OCI-LY7 (cell line): ENCODE results near the gene PALLD.
A peak's percentile ranks its signal among the peaks of the same experiment; 100 is the strongest.

Experiments used
- CTCF ChIP-seq: fragments of 200-600 bp; sonication (generic); conservative IDR thresholded peaks from 2 replicates; pipeline ENCODE4 v1.5.1; 2014; ENCODE audit warnings: mild to moderate bottlenecking, antibody characterized with exemption, low read length, moderate library complexity, mixed read lengths
- EZH2phosphoT487 ChIP-seq: fragments of 200-600 bp; sonication (generic); IDR thresholded peaks from 2 replicates; pipeline ENCODE4 v1.6.1; 2018; ENCODE audit warnings: low read depth, borderline replicate concordance, mild to moderate bottlenecking, mixed run types, antibody characterized with exemption, low read length, moderate library complexity, mixed read lengths

- TF ChIP-seq CTCF (peak; percentile 89), EZH2phosphoT487 (no peak)
Measured at GRCh38 chr4:168923526-168924194, 426.8 kb downstream of the PALLD start.
